Activated T-helper 2 cell treated with anti-CD3 and anti-CD28 coated beads, Interferon-gamma antibody, Interleukin-2, Interleukin-4, amounts not matched to agents 10 μg/mL and 5 μg/mL and 100 μg/mL, durations not matched to agents 14 hours and 24 hours and 36 hours (primary cell): ENCODE results near the gene ELP2. TPM values are rescaled to one million over a fixed set of nuclear protein-coding genes. Genes with fewer than 3 reads are reported as not detected.

Experiments
- total RNA-seq: library from RNA; stranded (reverse); gene quantifications from 2 replicates; pipeline ENCODE4 v1.2.3, GENCODE V29; 2022

ELP2 gene
- total RNA-seq, 1 donor from 2014 or later: 93.3 TPM

Other genes with a start within 250 kb of the ELP2 start
- gene RPRD1A, start 62.3 kb upstream of the ELP2 start, total RNA-seq: 23.4 and 24.1 TPM in 2 replicates
- 41.7 and 42.7 TPM in 2 replicates for gene SLC39A6, start 559 bp upstream of the ELP2 start, total RNA-seq
- 0.16 and 0.25 TPM in 2 replicates for gene MOCOS, start 57.6 kb downstream of the ELP2 start, total RNA-seq
- gene FHOD3, start 167.8 kb downstream of the ELP2 start, total RNA-seq: not detected in 2 replicates